HG03565 (cell line): ENCODE measurements around the gene ZFYVE27.

ENCODE experiments used
- ATAC-seq: cut with Tn5 transposase; IDR thresholded peaks from one replicate; pipeline ENCODE4 v1.9.1; 2021; ENCODE audit warnings: mild to moderate bottlenecking, moderate library complexity; ENCODE audit not compliant: unreplicated experiment

ZFYVE27 gene

GRCh38 chr10:97785731-97786130, 48.8 kb downstream of the ZFYVE27 start:
- ATAC-seq, result no peak

GRCh38 chr10:97788552-97789442, 51.9 kb downstream of the ZFYVE27 start:
- ATAC-seq, result no peak

GRCh38 chr10:97789770-97790397, 53.0 kb downstream of the ZFYVE27 start:
- no peak for ATAC-seq

GRCh38 chr10:97791824-97792721, 55.1 kb downstream of the ZFYVE27 start:
- peak; percentile 45 for ATAC-seq

GRCh38 chr10:97795886-97796285, 59.0 kb downstream of the ZFYVE27 start:
- no peak for ATAC-seq

GRCh38 chr10:97796651-97797050, 59.7 kb downstream of the ZFYVE27 start:
- no peak for ATAC-seq

- ATAC-seq, result no peak
Measured at GRCh38 chr10:97798958-97799610, 62.2 kb downstream of the ZFYVE27 start.

GRCh38 chr10:97800474-97800873, 63.5 kb downstream of the ZFYVE27 start:
- no peak for ATAC-seq

- ATAC-seq, result no peak
Measured at GRCh38 chr10:97801422-97801821, 64.5 kb downstream of the ZFYVE27 start.

- ATAC-seq, result no peak
Measured at GRCh38 chr10:97805096-97805884, 68.4 kb downstream of the ZFYVE27 start.

GRCh38 chr10:97805949-97806348, 69.0 kb downstream of the ZFYVE27 start:
- ATAC-seq, result no peak

GRCh38 chr10:97810446-97810845, 73.5 kb downstream of the ZFYVE27 start:
- no peak for ATAC-seq
